A549 (cell line): Measurements from ENCODE around the gene DDX4.

Experiments used
- MYC ChIP-seq: IDR thresholded peaks from 2 replicates; pipeline ENCODE4 v1.6.1; 2012; ENCODE audit warnings: mild to moderate bottlenecking, inconsistent platforms, low read length, improper control_type of control experiment, borderline replicate concordance
- POLR2A ChIP-seq: IDR thresholded peaks from 2 replicates; pipeline ENCODE4 v1.6.1; 2012; ENCODE audit warnings: mild to moderate bottlenecking, low read length
- RFX5 ChIP-seq: fragments of 450-650 bp; IDR thresholded peaks from 2 replicates; pipeline ENCODE4 v1.7.1; 2014; ENCODE audit warnings: antibody characterized with exemption, mild to moderate bottlenecking, moderate library complexity
- SREBF2 ChIP-seq: fragments of 450-650 bp; IDR thresholded peaks from 2 replicates; pipeline ENCODE4 v1.6.1; 2014; ENCODE audit warnings: mild to moderate bottlenecking, moderate library complexity
- TF ChIP-seq, protein P1 (sequence below): fragments of >200 bp; sonication (Bioruptor Twin); formaldehyde crosslinking; IDR thresholded peaks from 3 replicates; pipeline ENCODE4 v1.5.1; 2016
- TF ChIP-seq, protein P2 (sequence below): IDR thresholded peaks from 2 replicates; pipeline ENCODE4 v1.6.1; 2012

DNA sequence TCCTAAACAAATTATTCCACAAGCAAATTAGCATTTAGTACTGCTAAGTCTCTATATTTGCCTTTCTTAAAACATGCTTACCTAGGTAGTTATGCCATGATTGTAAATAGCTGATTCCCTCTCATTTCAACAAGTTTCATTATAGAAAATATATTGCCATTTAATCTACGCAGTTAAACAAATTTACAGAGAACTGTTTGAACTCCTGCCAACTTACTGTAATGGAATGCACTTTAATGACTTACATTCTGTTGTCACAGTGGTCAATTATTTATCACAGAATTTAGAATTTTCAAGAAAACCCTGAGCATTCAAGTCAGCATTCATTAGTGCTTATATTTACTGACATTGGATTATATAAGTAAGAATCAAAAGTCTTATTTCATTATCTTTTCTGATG is 45.4 kb upstream of the DDX4 start:
- TF ChIP-seq, protein P1, sequence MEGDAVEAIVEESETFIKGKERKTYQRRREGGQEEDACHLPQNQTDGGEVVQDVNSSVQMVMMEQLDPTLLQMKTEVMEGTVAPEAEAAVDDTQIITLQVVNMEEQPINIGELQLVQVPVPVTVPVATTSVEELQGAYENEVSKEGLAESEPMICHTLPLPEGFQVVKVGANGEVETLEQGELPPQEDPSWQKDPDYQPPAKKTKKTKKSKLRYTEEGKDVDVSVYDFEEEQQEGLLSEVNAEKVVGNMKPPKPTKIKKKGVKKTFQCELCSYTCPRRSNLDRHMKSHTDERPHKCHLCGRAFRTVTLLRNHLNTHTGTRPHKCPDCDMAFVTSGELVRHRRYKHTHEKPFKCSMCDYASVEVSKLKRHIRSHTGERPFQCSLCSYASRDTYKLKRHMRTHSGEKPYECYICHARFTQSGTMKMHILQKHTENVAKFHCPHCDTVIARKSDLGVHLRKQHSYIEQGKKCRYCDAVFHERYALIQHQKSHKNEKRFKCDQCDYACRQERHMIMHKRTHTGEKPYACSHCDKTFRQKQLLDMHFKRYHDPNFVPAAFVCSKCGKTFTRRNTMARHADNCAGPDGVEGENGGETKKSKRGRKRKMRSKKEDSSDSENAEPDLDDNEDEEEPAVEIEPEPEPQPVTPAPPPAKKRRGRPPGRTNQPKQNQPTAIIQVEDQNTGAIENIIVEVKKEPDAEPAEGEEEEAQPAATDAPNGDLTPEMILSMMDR: no peak
- TF ChIP-seq POLR2A: no peak
- no peak for TF ChIP-seq MYC
- TF ChIP-seq, protein P2, sequence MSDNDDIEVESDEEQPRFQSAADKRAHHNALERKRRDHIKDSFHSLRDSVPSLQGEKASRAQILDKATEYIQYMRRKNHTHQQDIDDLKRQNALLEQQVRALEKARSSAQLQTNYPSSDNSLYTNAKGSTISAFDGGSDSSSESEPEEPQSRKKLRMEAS: no peak
- no peak for TF ChIP-seq SREBF2
- no peak for TF ChIP-seq RFX5
